ENCODE measurements around the gene DRD1. TPM values are rescaled to one million over a fixed set of nuclear protein-coding genes. Genes with fewer than 3 reads are reported as not detected.

Gene DRD1
- polyA plus RNA-seq, 1 of the 3 experiments (the other 2 are of a cell fraction): not detected

DNA sequence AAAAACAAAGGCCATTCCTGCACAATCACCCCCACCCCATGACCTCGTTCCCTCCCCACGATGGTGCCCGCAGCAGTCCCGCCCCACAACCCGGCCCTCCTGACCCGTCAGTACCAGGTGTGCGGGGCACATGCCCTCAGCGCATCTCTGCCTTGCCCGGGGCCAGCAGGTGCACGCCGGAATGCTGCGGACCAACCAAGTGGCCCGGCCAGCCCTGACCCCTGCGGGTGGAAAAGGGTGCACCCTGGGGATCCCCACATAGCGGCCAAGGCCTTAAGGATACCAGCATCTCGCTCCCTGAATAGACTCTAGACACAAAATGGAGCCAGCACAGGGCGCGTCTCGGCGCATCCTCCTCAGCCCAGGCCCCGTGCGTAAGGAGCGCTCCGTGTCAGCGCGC, 40.3 kb upstream of the DRD1 start:
- Histone ChIP-seq H3K79me2 (ENCODE audit: insufficient read depth) (peaks cover 100% of the 10 kb centered on the region), H3K27me3 (ENCODE audit: insufficient read depth) (no peaks in the 10 kb centered on the region), H3K36me3 (replicated peaks in 1 of 2; ENCODE audit: control insufficient read depth in 1 of 2, insufficient read depth in 2 of 2, low read length in 1 of 2) (peaks cover 15 to 31% of the 10 kb centered on the region in 2 experiments), H3K4me2 (no peak overlapping the region), H3K27ac (ENCODE audit: low read depth in 2 of 2, low read length in 1 of 2) (no peak overlapping the region), H3F3A (replicated peaks; ENCODE audit: insufficient read depth) (no peaks in the 10 kb centered on the region), H3K4me3 (ENCODE audit: low read depth in 2 of 2, low read length in 1 of 2) (no peak overlapping the region), H3K9me3 (no peaks in the 10 kb centered on the region), H4K20me1 (ENCODE audit: insufficient read depth) (peaks cover 50% of the 10 kb centered on the region), H3K9me2 (no peaks in the 10 kb centered on the region), H2AFZ (ENCODE audit: low read depth) (no peak overlapping the region), H3K9ac (no peak overlapping the region), H3K4me1 (ENCODE audit: control insufficient read depth in 1 of 2, insufficient read depth in 2 of 2, low read depth in 1 of 2, low read length in 1 of 2) (peaks cover 0 to 9% of the 10 kb centered on the region in 2 experiments; a peak in 2 of 4 replicates)
- DNase-seq: no peak
- WGBS (ENCODE audit: low lambda C conversion rate): 98% methylated on average over 15 of the region's 26 CpGs
- CTCF ChIA-PET: interaction anchor here (1.4 kb wide), 1 partner anchor 50 kb away, joined by 3 read pairs; no protein-coding TSS in a partner anchor
- TF ChIP-seq JUND (IDR thresholded peaks at IDR 0.05) (no peak), NFIC (IDR thresholded peaks at IDR 0.05; ENCODE audit: borderline replicate concordance) (no peak), SMC3 (IDR thresholded peaks at IDR 0.05; ENCODE audit: low read depth, low read length) (no peak), FOSL2 (IDR thresholded peaks at IDR 0.05; ENCODE audit: borderline replicate concordance, low read depth) (no peak), TEAD4 (IDR thresholded peaks at IDR 0.05; ENCODE audit: borderline replicate concordance, insufficient read depth) (no peak), SIN3A (IDR thresholded peaks at IDR 0.05; ENCODE audit: borderline replicate concordance, low read depth, low read length) (no peak), RFX5 (IDR thresholded peaks at IDR 0.05; ENCODE audit: low read length) (no peak), YY1 (IDR thresholded peaks at IDR 0.05; ENCODE audit: low read depth) (no peak), TCF12 (IDR thresholded peaks at IDR 0.05) (no peak)
- TF ChIP-seq, protein P1, sequence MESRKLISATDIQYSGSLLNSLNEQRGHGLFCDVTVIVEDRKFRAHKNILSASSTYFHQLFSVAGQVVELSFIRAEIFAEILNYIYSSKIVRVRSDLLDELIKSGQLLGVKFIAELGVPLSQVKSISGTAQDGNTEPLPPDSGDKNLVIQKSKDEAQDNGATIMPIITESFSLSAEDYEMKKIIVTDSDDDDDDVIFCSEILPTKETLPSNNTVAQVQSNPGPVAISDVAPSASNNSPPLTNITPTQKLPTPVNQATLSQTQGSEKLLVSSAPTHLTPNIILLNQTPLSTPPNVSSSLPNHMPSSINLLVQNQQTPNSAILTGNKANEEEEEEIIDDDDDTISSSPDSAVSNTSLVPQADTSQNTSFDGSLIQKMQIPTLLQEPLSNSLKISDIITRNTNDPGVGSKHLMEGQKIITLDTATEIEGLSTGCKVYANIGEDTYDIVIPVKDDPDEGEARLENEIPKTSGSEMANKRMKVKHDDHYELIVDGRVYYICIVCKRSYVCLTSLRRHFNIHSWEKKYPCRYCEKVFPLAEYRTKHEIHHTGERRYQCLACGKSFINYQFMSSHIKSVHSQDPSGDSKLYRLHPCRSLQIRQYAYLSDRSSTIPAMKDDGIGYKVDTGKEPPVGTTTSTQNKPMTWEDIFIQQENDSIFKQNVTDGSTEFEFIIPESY (IDR thresholded peaks at IDR 0.05; ENCODE audit: borderline replicate concordance, low read depth): no peak
- TF ChIP-seq, protein P2, sequence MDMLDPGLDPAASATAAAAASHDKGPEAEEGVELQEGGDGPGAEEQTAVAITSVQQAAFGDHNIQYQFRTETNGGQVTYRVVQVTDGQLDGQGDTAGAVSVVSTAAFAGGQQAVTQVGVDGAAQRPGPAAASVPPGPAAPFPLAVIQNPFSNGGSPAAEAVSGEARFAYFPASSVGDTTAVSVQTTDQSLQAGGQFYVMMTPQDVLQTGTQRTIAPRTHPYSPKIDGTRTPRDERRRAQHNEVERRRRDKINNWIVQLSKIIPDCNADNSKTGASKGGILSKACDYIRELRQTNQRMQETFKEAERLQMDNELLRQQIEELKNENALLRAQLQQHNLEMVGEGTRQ (IDR thresholded peaks at IDR 0.05; ENCODE audit: borderline replicate concordance, low read depth, low read length): no peak
- POLR2A ChIA-PET: no interaction called here

DNA sequence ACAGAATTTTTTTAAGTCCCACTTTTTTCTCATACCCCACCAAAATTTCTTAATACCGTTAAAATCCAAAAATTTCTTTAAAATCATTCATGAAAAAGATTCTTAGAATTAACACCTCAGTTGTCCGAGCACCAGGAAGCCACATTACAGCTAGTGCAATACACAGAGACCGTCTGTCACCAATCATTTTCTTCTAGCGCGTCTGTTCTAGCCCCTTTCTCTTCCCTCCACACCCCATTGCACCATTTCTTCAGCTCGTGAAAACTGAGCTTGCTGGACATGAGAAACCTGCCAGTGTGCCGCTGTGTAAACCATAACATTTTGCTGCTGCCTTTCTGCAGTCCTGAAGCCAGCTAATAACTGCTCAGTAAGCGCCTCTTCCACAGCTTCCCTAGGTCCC, 39.4 kb upstream of the DRD1 start:
- no peaks in the 10 kb centered on the region for H3F3A ChIP-seq (replicated peaks; ENCODE audit: insufficient read depth)
- no peaks in the 10 kb centered on the region for H3K9me2 ChIP-seq
- CTCF ChIA-PET: interaction anchor here (1.4 kb wide), 1 partner anchor 51 kb away, joined by 3 read pairs; no protein-coding TSS in a partner anchor
- no peak for DNase-seq
- H3K27me3 ChIP-seq (ENCODE audit: insufficient read depth): no peaks in the 10 kb centered on the region
- H3K4me3 ChIP-seq (ENCODE audit: low read depth in 2 of 2, low read length in 1 of 2): no peak overlapping the region
- POLR2A ChIA-PET: no interaction called here
- TF ChIP-seq GATA2 (CRISPR knock-in tag; IDR thresholded peaks at IDR 0.05): no peak
- TF ChIP-seq, protein P3, sequence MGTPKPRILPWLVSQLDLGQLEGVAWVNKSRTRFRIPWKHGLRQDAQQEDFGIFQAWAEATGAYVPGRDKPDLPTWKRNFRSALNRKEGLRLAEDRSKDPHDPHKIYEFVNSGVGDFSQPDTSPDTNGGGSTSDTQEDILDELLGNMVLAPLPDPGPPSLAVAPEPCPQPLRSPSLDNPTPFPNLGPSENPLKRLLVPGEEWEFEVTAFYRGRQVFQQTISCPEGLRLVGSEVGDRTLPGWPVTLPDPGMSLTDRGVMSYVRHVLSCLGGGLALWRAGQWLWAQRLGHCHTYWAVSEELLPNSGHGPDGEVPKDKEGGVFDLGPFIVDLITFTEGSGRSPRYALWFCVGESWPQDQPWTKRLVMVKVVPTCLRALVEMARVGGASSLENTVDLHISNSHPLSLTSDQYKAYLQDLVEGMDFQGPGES (IDR thresholded peaks at IDR 0.05; ENCODE audit: low read depth, low read length): no peak
- TF ChIP-seq NRF1 (IDR thresholded peaks at IDR 0.05; ENCODE audit: low read depth, low read length): no peak
- TF ChIP-seq RFX5 (IDR thresholded peaks at IDR 0.05; ENCODE audit: low read length): no peak
- TF ChIP-seq MXI1 (IDR thresholded peaks at IDR 0.05; ENCODE audit: low read depth, low read length): no peak
- no peak for TF ChIP-seq MEF2A (IDR thresholded peaks at IDR 0.05; ENCODE audit: borderline replicate concordance, low read depth)
- H3K4me2 ChIP-seq: no peak overlapping the region
- peaks cover 40% of the 10 kb centered on the region for H4K20me1 ChIP-seq (ENCODE audit: insufficient read depth)
- no peak overlapping the region for H3K27ac ChIP-seq (ENCODE audit: low read depth in 2 of 2, low read length in 1 of 2)
- peaks cover 98% of the 10 kb centered on the region for H3K79me2 ChIP-seq (ENCODE audit: insufficient read depth)
- H2AFZ ChIP-seq (ENCODE audit: low read depth): no peak overlapping the region
- H3K36me3 ChIP-seq (replicated peaks in 1 of 2; ENCODE audit: control insufficient read depth in 1 of 2, insufficient read depth in 2 of 2, low read length in 1 of 2): peaks cover 15 to 28% of the 10 kb centered on the region in 2 experiments
- 96% methylated on average over 8 of the region's 8 CpGs for WGBS (ENCODE audit: low lambda C conversion rate)
- H3K9ac ChIP-seq: no peak overlapping the region
- no peaks in the 10 kb centered on the region for H3K9me3 ChIP-seq
- peaks cover 0 to 11% of the 10 kb centered on the region in 2 experiments; a peak in 2 of 4 replicates for H3K4me1 ChIP-seq (ENCODE audit: control insufficient read depth in 1 of 2, insufficient read depth in 2 of 2, low read depth in 1 of 2, low read length in 1 of 2)

Data from SK-N-SH (cell line).